Mesenchymal stem cell (in vitro differentiated cells and primary cell): ENCODE measurements around the gene CDH4.

Experiments
- DNase-seq: peaks from one replicate; pipeline ENCODE4 v3.0.0-alpha.2; 2013
- H2AFZ ChIP-seq: one replicate; pipeline ENCODE4 v1.6.1; 2013; ENCODE audit warnings: low read depth, mild to moderate bottlenecking, control low read depth, inconsistent platforms, low read length, moderate library complexity
- H2AK5ac ChIP-seq: 2 replicates; pipeline ENCODE4 v1.6.1; 2013; ENCODE audit warnings: low read length, moderate library complexity, mild to moderate bottlenecking, inconsistent platforms; ENCODE audit not compliant: severe bottlenecking
- H2BK120ac ChIP-seq: one replicate; pipeline ENCODE4 v1.6.1; 2013; ENCODE audit warnings: low read depth, mild to moderate bottlenecking, inconsistent platforms, low read length, moderate library complexity
- H2BK12ac ChIP-seq, 2 experiments: one replicate each; pipeline ENCODE4 v1.6.1; 2013; ENCODE audit warnings: inconsistent platforms in 2 of 2, low read length in 2 of 2, mild to moderate bottlenecking in 2 of 2, moderate library complexity in 2 of 2, control low read depth in 1 of 2
- H2BK15ac ChIP-seq: one replicate; pipeline ENCODE4 v1.6.1; 2013; ENCODE audit warnings: mild to moderate bottlenecking, low read depth, inconsistent platforms; ENCODE audit not compliant: poor library complexity, severe bottlenecking
- H2BK5ac ChIP-seq: 2 replicates; pipeline ENCODE4 v1.6.1; 2013; ENCODE audit warnings: low read depth, mild to moderate bottlenecking, low read length, control low read depth, inconsistent platforms; ENCODE audit not compliant: poor library complexity, severe bottlenecking
- H3K14ac ChIP-seq, 2 experiments: one replicate each; pipeline ENCODE4 v1.6.1; 2013; ENCODE audit warnings: inconsistent platforms in 2 of 2, low read length in 2 of 2, control low read depth in 1 of 2, mild to moderate bottlenecking in 1 of 2, moderate library complexity in 1 of 2
- H3K18ac ChIP-seq, 2 experiments: one replicate each; pipeline ENCODE4 v1.6.1; 2013; ENCODE audit warnings: inconsistent platforms in 2 of 2, low read length in 2 of 2, control low read depth in 1 of 2, low read depth in 1 of 2, mild to moderate bottlenecking in 1 of 2
- H3K23ac ChIP-seq, 2 experiments: one replicate each; pipeline ENCODE4 v1.6.1; 2013; ENCODE audit warnings: inconsistent platforms in 2 of 2, low read length in 2 of 2, mild to moderate bottlenecking in 2 of 2, moderate library complexity in 2 of 2, control low read depth in 1 of 2
- H3K27ac ChIP-seq: 2 replicates; pipeline ENCODE4 v1.5.1; 2013; ENCODE audit warnings: mild to moderate bottlenecking, moderate library complexity, low read length, control low read depth, inconsistent platforms; ENCODE audit not compliant: poor library complexity, severe bottlenecking
- H3K27me3 ChIP-seq, 2 experiments: 2 replicates each; pipeline versions ENCODE4 v1.6.1 to v1.7.0; 2013; ENCODE audit warnings: low read length in 2 of 2, mild to moderate bottlenecking in 2 of 2, moderate library complexity in 2 of 2, control low read depth in 1 of 2, inconsistent platforms in 1 of 2; ENCODE audit not compliant: control insufficient read depth in 1 of 2, insufficient read depth in 1 of 2
- H3K36me3 ChIP-seq, 2 experiments: 2 replicates each; pipeline versions ENCODE4 v1.6.1 to v1.7.0; 2013; ENCODE audit warnings: low read length in 2 of 2, control low read depth in 1 of 2, inconsistent platforms in 1 of 2, low read depth in 1 of 2, mild to moderate bottlenecking in 1 of 2; ENCODE audit not compliant: insufficient read depth in 2 of 2, control insufficient read depth in 1 of 2
- H3K4ac ChIP-seq, 2 experiments: one replicate each; pipeline ENCODE4 v1.6.1; 2013; ENCODE audit warnings: inconsistent platforms in 2 of 2, low read length in 2 of 2, mild to moderate bottlenecking in 2 of 2, moderate library complexity in 2 of 2, control low read depth in 1 of 2, low read depth in 1 of 2
- H3K4me1 ChIP-seq: 2 replicates; pipeline ENCODE4 v1.6.1; 2013; ENCODE audit warnings: low read depth, low read length, control low read depth; ENCODE audit not compliant: control insufficient read depth, insufficient read depth
- H3K4me2 ChIP-seq: 2 replicates; pipeline ENCODE4 v1.6.1; 2013; ENCODE audit warnings: low read length, mild to moderate bottlenecking, inconsistent platforms; ENCODE audit not compliant: poor library complexity, severe bottlenecking
- H3K4me3 ChIP-seq, 2 experiments: 2 replicates each; pipeline versions ENCODE4 v1.5.1 to v1.7.0; 2013; ENCODE audit warnings: low read length in 2 of 2, mild to moderate bottlenecking in 2 of 2, control low read depth in 1 of 2, low read depth in 1 of 2; ENCODE audit not compliant: insufficient read depth in 1 of 2
- H3K79me1 ChIP-seq: replicated peaks from 2 replicates; pipeline ENCODE4 v1.6.1; 2013; ENCODE audit warnings: mild to moderate bottlenecking, control low read depth, low read length, inconsistent platforms; ENCODE audit not compliant: poor library complexity, severe bottlenecking
- H3K9ac ChIP-seq: 2 replicates; pipeline ENCODE4 v1.7.0; 2013; ENCODE audit warnings: mild to moderate bottlenecking, low read length, moderate library complexity
- H3K9me3 ChIP-seq: 2 replicates; pipeline ENCODE4 v1.7.0; 2013; ENCODE audit warnings: mild to moderate bottlenecking, low read length; ENCODE audit not compliant: control insufficient read depth
- H4K8ac ChIP-seq: one replicate; pipeline ENCODE4 v1.6.1; 2013; ENCODE audit warnings: inconsistent platforms, mild to moderate bottlenecking, low read length, moderate library complexity
- H4K91ac ChIP-seq: one replicate; pipeline ENCODE4 v1.6.1; 2013; ENCODE audit warnings: mild to moderate bottlenecking, low read length, inconsistent platforms
- WGBS: methylation state at CpG from one replicate; pipeline ENCODE4 v1.1.7; 2013; ENCODE audit warnings: mixed read lengths; 5-methylcytosine and 5-hydroxymethylcytosine counted together

CDH4 gene

GRCh38 chr20:61450549-61450948, 198.5 kb downstream of the CDH4 start:
- Histone ChIP-seq H4K91ac (no peak overlapping the region), H2BK12ac (no peak overlapping the region), H4K8ac (no peak overlapping the region), H2AK5ac (peak overlapping the region; percentile 50), H3K4me2 (no peak overlapping the region), H3K14ac (no peak overlapping the region), H3K4me3 (no peak overlapping the region), H3K27me3 (no peaks in the 10 kb centered on the region), H3K9ac (no peak overlapping the region), H3K4me1 (peaks cover 12% of the 10 kb centered on the region), H2BK15ac (no peak overlapping the region), H3K36me3 (no peaks in the 10 kb centered on the region), H2BK120ac (no peak overlapping the region), H3K27ac (no peak overlapping the region), H3K4ac (no peak overlapping the region), H3K23ac (no peak overlapping the region), H3K79me1 (peaks cover 11% of the 10 kb centered on the region), H2BK5ac (no peak overlapping the region), H2AFZ (no peak overlapping the region), H3K9me3 (no peaks in the 10 kb centered on the region), H3K18ac (no peak overlapping the region)
- DNase-seq = no peak
- WGBS = 98% methylated on average over 6 of the region's 6 CpGs

GRCh38 chr20:61451009-61451408, 198.9 kb downstream of the CDH4 start:
- WGBS = 92% methylated on average over 9 of the region's 10 CpGs
- peaks cover 12% of the 10 kb centered on the region for H3K4me1 ChIP-seq

GRCh38 chr20:61451953-61452352, 199.9 kb downstream of the CDH4 start:
- Histone ChIP-seq H2BK120ac (no peak overlapping the region), H3K23ac (no peak overlapping the region), H2AFZ (no peak overlapping the region), H3K9ac (no peak overlapping the region), H3K27ac (no peak overlapping the region), H3K36me3 (no peaks in the 10 kb centered on the region), H2BK15ac (no peak overlapping the region), H4K91ac (no peak overlapping the region), H4K8ac (no peak overlapping the region), H2AK5ac (no peak overlapping the region), H2BK12ac (no peak overlapping the region), H3K79me1 (peaks cover 11% of the 10 kb centered on the region), H3K14ac (no peak overlapping the region), H3K9me3 (no peaks in the 10 kb centered on the region), H2BK5ac (no peak overlapping the region), H3K4me3 (no peak overlapping the region), H3K4ac (no peak overlapping the region), H3K18ac (no peak overlapping the region), H3K27me3 (no peaks in the 10 kb centered on the region), H3K4me1 (peaks cover 12% of the 10 kb centered on the region), H3K4me2 (no peak overlapping the region)
- 83% methylated on average over 8 of the region's 8 CpGs for WGBS
- no peak for DNase-seq

More at GRCh38 chr20:61451009-61451408, 198.9 kb downstream of the CDH4 start:
- no peak overlapping the region for H3K4me3 ChIP-seq
- no peaks in the 10 kb centered on the region for H3K36me3 ChIP-seq
- no peak overlapping the region for H3K18ac ChIP-seq
- H3K4me2 ChIP-seq = no peak overlapping the region
- no peak overlapping the region for H3K4ac ChIP-seq
- no peak overlapping the region for H2BK15ac ChIP-seq
- no peak overlapping the region for H2BK5ac ChIP-seq
- no peak overlapping the region for H4K8ac ChIP-seq
- peak overlapping the region; percentile 50 for H2AK5ac ChIP-seq
- H3K9ac ChIP-seq = no peak overlapping the region
- peaks cover 11% of the 10 kb centered on the region for H3K79me1 ChIP-seq
- no peak overlapping the region for H2BK120ac ChIP-seq
- no peak overlapping the region for H3K23ac ChIP-seq
- no peak overlapping the region for H4K91ac ChIP-seq
- H3K9me3 ChIP-seq = no peaks in the 10 kb centered on the region
- no peak for DNase-seq
- no peak overlapping the region for H3K27ac ChIP-seq
- no peak overlapping the region for H3K14ac ChIP-seq
- H3K27me3 ChIP-seq = no peaks in the 10 kb centered on the region
- H2BK12ac ChIP-seq = no peak overlapping the region
- no peak overlapping the region for H2AFZ ChIP-seq

- Histone ChIP-seq H4K91ac (no peak overlapping the region), H3K4me2 (no peak overlapping the region), H2BK120ac (no peak overlapping the region), H3K23ac (no peak overlapping the region), H3K4me1 (peaks cover 12% of the 10 kb centered on the region), H3K14ac (no peak overlapping the region), H3K27me3 (no peaks in the 10 kb centered on the region), H3K4ac (no peak overlapping the region), H2AK5ac (no peak overlapping the region), H4K8ac (no peak overlapping the region), H3K9me3 (no peaks in the 10 kb centered on the region), H3K27ac (no peak overlapping the region), H3K4me3 (no peak overlapping the region), H3K9ac (no peak overlapping the region), H2BK12ac (no peak overlapping the region), H2BK5ac (no peak overlapping the region), H2BK15ac (no peak overlapping the region), H3K18ac (no peak overlapping the region), H3K36me3 (no peaks in the 10 kb centered on the region), H2AFZ (no peak overlapping the region), H3K79me1 (peaks cover 13% of the 10 kb centered on the region)
- DNase-seq = no peak
- 74% methylated on average over 7 of the region's 7 CpGs for WGBS
Measured at GRCh38 chr20:61453219-61453618, 201.2 kb downstream of the CDH4 start.
